ENCODE data around the gene KRTAP10-12. TPM values are rescaled to one million over a fixed set of nuclear protein-coding genes. Genes with fewer than 3 reads are reported as not detected.

Gene KRTAP10-12
- polyA plus RNA-seq, 3 donors: not detected

- peaks cover 0 to 12% of the 10 kb centered on the region in 2 donors for H3K36me3 Mint-ChIP-seq
- H3K4me1 Mint-ChIP-seq: peaks cover 1% of the 10 kb centered on the region
- Histone ChIP-seq H3K4me1 (ENCODE audit: control insufficient read depth in 1 of 2, insufficient read depth in 2 of 2, low read length in 2 of 2) (no peaks in the 10 kb centered on the region), H3K9ac (ENCODE audit: insufficient read depth, low read length, poor library complexity, severe bottlenecking) (no peak overlapping the region), H3K9me3 (replicated peaks in 1 of 2; ENCODE audit: control insufficient read depth in 1 of 2, insufficient read depth in 1 of 2, low read length in 2 of 2) (peaks cover 7 to 50% of the 10 kb centered on the region in 2 donors), H3K27ac (ENCODE audit: low read depth in 1 of 2, low read length in 2 of 2) (no peak overlapping the region), H3K4me3 (replicated peaks in 1 of 3; ENCODE audit: low read depth in 2 of 3, low read length in 3 of 3) (no peak overlapping the region), H4K20me1 (ENCODE audit: insufficient read depth, low read length) (no peaks in the 10 kb centered on the region), H3K36me3 (replicated peaks in 1 of 2; ENCODE audit: control insufficient read depth in 1 of 2, insufficient read depth in 2 of 2, low read length in 2 of 2) (no peaks in the 10 kb centered on the region), H3K79me2 (ENCODE audit: insufficient read depth, low read length) (no peaks in the 10 kb centered on the region), H2AFZ (ENCODE audit: insufficient read depth, low read depth, low read length, poor library complexity, severe bottlenecking) (no peak overlapping the region), H3K4me2 (replicated peaks; ENCODE audit: extremely low read depth, low read length, poor library complexity, severe bottlenecking) (no peak overlapping the region), H3K27me3 (ENCODE audit: control insufficient read depth in 2 of 2, insufficient read depth in 2 of 2, low read length in 2 of 2) (peaks cover 69 to 92% of the 10 kb centered on the region in 2 donors)
- DNase-seq: no peak
- peaks cover 8 to 48% (median 23%) of the 10 kb centered on the region in 7 donors for H3K9me3 Mint-ChIP-seq
- H3K27me3 Mint-ChIP-seq (ENCODE audit: low read depth in 3 of 3): peaks cover 94 to 100% (median 98%) of the 10 kb centered on the region in 3 donors
- WGBS (ENCODE audit: insufficient coverage): 5% methylated on average over 18 of the region's 25 CpGs
- no peak overlapping the region for H3K27ac Mint-ChIP-seq
- intact Hi-C loops (cut with micrococcal nuclease): no loop called here
- TF ChIP-seq, protein P1, sequence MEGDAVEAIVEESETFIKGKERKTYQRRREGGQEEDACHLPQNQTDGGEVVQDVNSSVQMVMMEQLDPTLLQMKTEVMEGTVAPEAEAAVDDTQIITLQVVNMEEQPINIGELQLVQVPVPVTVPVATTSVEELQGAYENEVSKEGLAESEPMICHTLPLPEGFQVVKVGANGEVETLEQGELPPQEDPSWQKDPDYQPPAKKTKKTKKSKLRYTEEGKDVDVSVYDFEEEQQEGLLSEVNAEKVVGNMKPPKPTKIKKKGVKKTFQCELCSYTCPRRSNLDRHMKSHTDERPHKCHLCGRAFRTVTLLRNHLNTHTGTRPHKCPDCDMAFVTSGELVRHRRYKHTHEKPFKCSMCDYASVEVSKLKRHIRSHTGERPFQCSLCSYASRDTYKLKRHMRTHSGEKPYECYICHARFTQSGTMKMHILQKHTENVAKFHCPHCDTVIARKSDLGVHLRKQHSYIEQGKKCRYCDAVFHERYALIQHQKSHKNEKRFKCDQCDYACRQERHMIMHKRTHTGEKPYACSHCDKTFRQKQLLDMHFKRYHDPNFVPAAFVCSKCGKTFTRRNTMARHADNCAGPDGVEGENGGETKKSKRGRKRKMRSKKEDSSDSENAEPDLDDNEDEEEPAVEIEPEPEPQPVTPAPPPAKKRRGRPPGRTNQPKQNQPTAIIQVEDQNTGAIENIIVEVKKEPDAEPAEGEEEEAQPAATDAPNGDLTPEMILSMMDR (IDR thresholded peaks at IDR 0.05): no peak
- peak overlapping the region in 1 of 2 donors; percentile 80 for H3K4me3 Mint-ChIP-seq
Measured at GRCh38 chr21:44708866-44709425, 12.0 kb downstream of the KRTAP10-12 start.

- Histone ChIP-seq H3K27ac (ENCODE audit: low read depth in 1 of 2, low read length in 2 of 2) (no peak overlapping the region), H3K36me3 (replicated peaks in 1 of 2; ENCODE audit: control insufficient read depth in 1 of 2, insufficient read depth in 2 of 2, low read length in 2 of 2) (no peaks in the 10 kb centered on the region), H3K4me1 (ENCODE audit: control insufficient read depth in 1 of 2, insufficient read depth in 2 of 2, low read length in 2 of 2) (no peaks in the 10 kb centered on the region), H3K4me3 (replicated peaks in 1 of 3; ENCODE audit: low read depth in 2 of 3, low read length in 3 of 3) (no peak overlapping the region), H3K79me2 (ENCODE audit: insufficient read depth, low read length) (no peaks in the 10 kb centered on the region), H4K20me1 (ENCODE audit: insufficient read depth, low read length) (no peaks in the 10 kb centered on the region), H3K9ac (ENCODE audit: insufficient read depth, low read length, poor library complexity, severe bottlenecking) (no peak overlapping the region), H3K27me3 (ENCODE audit: control insufficient read depth in 2 of 2, insufficient read depth in 2 of 2, low read length in 2 of 2) (peaks cover 65 to 90% of the 10 kb centered on the region in 2 donors), H2AFZ (ENCODE audit: insufficient read depth, low read depth, low read length, poor library complexity, severe bottlenecking) (no peak overlapping the region), H3K4me2 (replicated peaks; ENCODE audit: extremely low read depth, low read length, poor library complexity, severe bottlenecking) (no peak overlapping the region), H3K9me3 (replicated peaks in 1 of 2; ENCODE audit: control insufficient read depth in 1 of 2, insufficient read depth in 1 of 2, low read length in 2 of 2) (peaks cover 7 to 52% of the 10 kb centered on the region in 2 donors)
- H3K36me3 Mint-ChIP-seq: peaks cover 0 to 12% of the 10 kb centered on the region in 2 donors
- DNase-seq: no peak
- intact Hi-C loops (cut with micrococcal nuclease): no loop called here
- peaks cover 93 to 100% (median 98%) of the 10 kb centered on the region in 3 donors for H3K27me3 Mint-ChIP-seq (ENCODE audit: low read depth in 3 of 3)
- H3K27ac Mint-ChIP-seq: no peak overlapping the region
- H3K4me3 Mint-ChIP-seq: peak overlapping the region in 1 of 2 donors; percentile 80
- TF ChIP-seq, protein P1 (IDR thresholded peaks at IDR 0.05): no peak
- peaks cover 8 to 43% (median 24%) of the 10 kb centered on the region in 7 donors for H3K9me3 Mint-ChIP-seq
- peaks cover 1% of the 10 kb centered on the region for H3K4me1 Mint-ChIP-seq
- 3% methylated on average over 37 of the region's 45 CpGs for WGBS (ENCODE audit: insufficient coverage)
Measured at GRCh38 chr21:44709426-44710293, 12.7 kb downstream of the KRTAP10-12 start.

Data from CD14-positive monocyte (primary cell).